Gastroesophageal sphincter (tissue), 3 donors: Measurements from ENCODE around the gene PDHB.

Experiments used
- CTCF ChIP-seq, 4 experiments: fragments of 200-600 bp in 2 of 4; fragments of 450-650 bp in 2 of 4; sonication (generic) in 1 of 4; IDR thresholded peaks; one replicate each; pipeline ENCODE4 v1.5.1; 2017 to 2019; ENCODE audit warnings: antibody characterized with exemption in 4 of 4, mild to moderate bottlenecking in 2 of 4, moderate library complexity in 2 of 4
- EP300 ChIP-seq: sonication (generic); formaldehyde crosslinking; IDR thresholded peaks from one replicate; pipeline ENCODE4 v1.6.1; 2017; ENCODE audit warnings: antibody characterized with exemption, mild to moderate bottlenecking
- POLR2A ChIP-seq, 2 donors: fragments of 450-650 bp; IDR thresholded peaks; one replicate each; pipeline ENCODE4 v1.6.1; 2017; ENCODE audit warnings: antibody characterized with exemption in 2 of 2, mild to moderate bottlenecking in 2 of 2, moderate library complexity in 1 of 2

GRCh38 chr3:58411036-58411435 is 22.6 kb downstream of the PDHB start:
- TF ChIP-seq CTCF (IDR thresholded peaks at IDR 0.05) (no peak), EP300 (no peak), POLR2A (IDR thresholded peaks at IDR 0.05) (no peak)
